Measurements from ENCODE around the gene LINGO4. TPM values are rescaled to one million over a fixed set of nuclear protein-coding genes. Genes with fewer than 3 reads are reported as not detected.
A peak's percentile ranks its signal among the peaks of the same experiment; 100 is the strongest.

The LINGO4 gene
- total and polyA plus RNA-seq, 2 of the 13 experiments (the other 11 are each of a cell fraction or from before 2014, with no cell fraction given): 0.02 to 0.05 TPM

GRCh38 chr1:151790940-151791651 lies 14.1 kb downstream of the LINGO4 start (continued):
- TF ChIP-seq HIVEP1 (CRISPR knock-in tag; IDR thresholded peaks at IDR 0.05) (no peak), ZSCAN21 (CRISPR knock-in tag; IDR thresholded peaks at IDR 0.05; ENCODE audit: borderline replicate concordance) (0 out of 2 replicates have a peak, but pooled peaks have one; percentile 45), ZNF614 (CRISPR knock-in tag; IDR thresholded peaks at IDR 0.05; ENCODE audit: borderline replicate concordance) (no peak), PHF8 (CRISPR knock-in tag; IDR thresholded peaks at IDR 0.05) (peak; percentile 22; the same call in 1 of the 2 replicates), ZNF607 (CRISPR knock-in tag; IDR thresholded peaks at IDR 0.05; ENCODE audit: borderline replicate concordance) (peak; percentile 16; the same call in 1 of the 2 replicates), ZNF652 (CRISPR knock-in tag; IDR thresholded peaks at IDR 0.05; ENCODE audit: borderline replicate concordance, low read depth) (no peak), SKI (IDR thresholded peaks at IDR 0.05; ENCODE audit: partially characterized antibody) (no peak), FOXK1 (CRISPR knock-in tag; IDR thresholded peaks at IDR 0.05; ENCODE audit: borderline replicate concordance, low read depth) (no peak), ZNF326 (CRISPR knock-in tag; IDR thresholded peaks at IDR 0.05; ENCODE audit: borderline replicate concordance) (peak; percentile 21; the same call in 1 of the 2 replicates)
- TF ChIP-seq, protein P1, sequence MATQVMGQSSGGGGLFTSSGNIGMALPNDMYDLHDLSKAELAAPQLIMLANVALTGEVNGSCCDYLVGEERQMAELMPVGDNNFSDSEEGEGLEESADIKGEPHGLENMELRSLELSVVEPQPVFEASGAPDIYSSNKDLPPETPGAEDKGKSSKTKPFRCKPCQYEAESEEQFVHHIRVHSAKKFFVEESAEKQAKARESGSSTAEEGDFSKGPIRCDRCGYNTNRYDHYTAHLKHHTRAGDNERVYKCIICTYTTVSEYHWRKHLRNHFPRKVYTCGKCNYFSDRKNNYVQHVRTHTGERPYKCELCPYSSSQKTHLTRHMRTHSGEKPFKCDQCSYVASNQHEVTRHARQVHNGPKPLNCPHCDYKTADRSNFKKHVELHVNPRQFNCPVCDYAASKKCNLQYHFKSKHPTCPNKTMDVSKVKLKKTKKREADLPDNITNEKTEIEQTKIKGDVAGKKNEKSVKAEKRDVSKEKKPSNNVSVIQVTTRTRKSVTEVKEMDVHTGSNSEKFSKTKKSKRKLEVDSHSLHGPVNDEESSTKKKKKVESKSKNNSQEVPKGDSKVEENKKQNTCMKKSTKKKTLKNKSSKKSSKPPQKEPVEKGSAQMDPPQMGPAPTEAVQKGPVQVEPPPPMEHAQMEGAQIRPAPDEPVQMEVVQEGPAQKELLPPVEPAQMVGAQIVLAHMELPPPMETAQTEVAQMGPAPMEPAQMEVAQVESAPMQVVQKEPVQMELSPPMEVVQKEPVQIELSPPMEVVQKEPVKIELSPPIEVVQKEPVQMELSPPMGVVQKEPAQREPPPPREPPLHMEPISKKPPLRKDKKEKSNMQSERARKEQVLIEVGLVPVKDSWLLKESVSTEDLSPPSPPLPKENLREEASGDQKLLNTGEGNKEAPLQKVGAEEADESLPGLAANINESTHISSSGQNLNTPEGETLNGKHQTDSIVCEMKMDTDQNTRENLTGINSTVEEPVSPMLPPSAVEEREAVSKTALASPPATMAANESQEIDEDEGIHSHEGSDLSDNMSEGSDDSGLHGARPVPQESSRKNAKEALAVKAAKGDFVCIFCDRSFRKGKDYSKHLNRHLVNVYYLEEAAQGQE (IDR thresholded peaks at IDR 0.05; ENCODE audit: borderline replicate concordance in 1 of 2, low read depth in 1 of 2, low read length in 2 of 2): no peak

Measured in HepG2 (cell line).